GM12878 (cell line): ENCODE results near the gene ATP8A1. TPM values are rescaled to one million over a fixed set of nuclear protein-coding genes. Genes with fewer than 3 reads are reported as not detected.

Experiments used
- ATAC-seq: fragments of 200-7000 bp; cut with Tn5 transposase; 3 replicates; pipeline ENCODE4 v1.9.1; 2020; ENCODE audit warnings: mild to moderate bottlenecking, moderate library complexity
- BruUV-seq: library from RNA; stranded (reverse); fragments of 400-500 nt; replicated peaks from 2 replicates; lab custom pipeline; 2021; lab: Mats Ljungman, UMichigan
- CTCF ChIA-PET: fragments of 300-600 bp; sonication (Branson Sonifier 250); formaldehyde crosslinking; extraction: SDS; loops from one replicate; lab custom pipeline; 2021; ENCODE audit warnings: inconsistent platforms; lab: Yijun Ruan, JAX
- POLR2A ChIA-PET: fragments of 350-600 bp; formaldehyde crosslinking; extraction: SDS; loops from one replicate; lab custom pipeline; 2021; ENCODE audit warnings: inconsistent platforms; lab: Charles Lee
- RAD21 ChIA-PET: fragments of 300-600 bp; sonication (Branson Sonifier 250); formaldehyde crosslinking; loops from one replicate; lab custom pipeline; 2023; ENCODE audit warnings: antibody characterized with exemption; ENCODE audit not compliant: unreplicated experiment; lab: Charles Lee
- SMC1A ChIA-PET: fragments of 300-600 bp; sonication (Branson Sonifier 250); formaldehyde crosslinking; loops from one replicate; lab custom pipeline; 2023; ENCODE audit not compliant: unreplicated experiment, uncharacterized antibody; lab: Charles Lee
- DNase-seq: peaks from one replicate; pipeline ENCODE4 v3.0.0-alpha.2; 2011; ENCODE audit warnings: low read depth, low spot score
- FAIRE-seq: peaks from 3 replicates; lab custom pipeline; 2011; peaks lifted over from hg19 to GRCh38; lab: Jason Lieb, UNC
- H2AFZ ChIP-seq: 2 replicates; pipeline ENCODE4 v1.6.0; 2011; ENCODE audit warnings: low read depth, low read length, control low read depth; ENCODE audit not compliant: control insufficient read depth
- H3K27ac ChIP-seq: 2 replicates; pipeline ENCODE4 v1.5.1; 2011; ENCODE audit warnings: control low read depth; ENCODE audit not compliant: control insufficient read depth, insufficient read depth
- H3K27me3 ChIP-seq, 2 experiments: replicated peaks in 1 of 2; 2 replicates each; pipeline versions ENCODE4 v1.6.0 to v1.6.1; 2011; ENCODE audit warnings: low read length in 1 of 2; ENCODE audit not compliant: control insufficient read depth in 2 of 2, insufficient read depth in 2 of 2
- H3K36me3 ChIP-seq, 2 experiments: 2 replicates each; pipeline ENCODE4 v1.5.1; 2011; ENCODE audit warnings: low read length in 1 of 2; ENCODE audit not compliant: control insufficient read depth in 2 of 2, insufficient read depth in 2 of 2
- H3K4me1 ChIP-seq: 2 replicates; pipeline ENCODE4 v1.6.1; 2011; ENCODE audit warnings: mild to moderate bottlenecking, low read length, moderate library complexity, mixed read lengths; ENCODE audit not compliant: control insufficient read depth, insufficient read depth
- H3K4me2 ChIP-seq: 2 replicates; pipeline ENCODE4 v1.6.0; 2011; ENCODE audit warnings: control low read depth; ENCODE audit not compliant: control insufficient read depth, insufficient read depth
- H3K4me3 ChIP-seq: fragments of 200-600 bp; sonication (generic); 2 replicates; pipeline ENCODE4 v1.5.1; 2016
- H3K79me2 ChIP-seq: 2 replicates; pipeline ENCODE4 v1.6.0; 2011; ENCODE audit warnings: low read length; ENCODE audit not compliant: control insufficient read depth, insufficient read depth
- H3K9ac ChIP-seq: 2 replicates; pipeline ENCODE4 v1.8.0; 2011; ENCODE audit warnings: low read length, control low read depth, mixed read lengths; ENCODE audit not compliant: control insufficient read depth, insufficient read depth
- H3K9me3 ChIP-seq: replicated peaks from 3 replicates; pipeline ENCODE4 v1.5.1; 2011; ENCODE audit warnings: mild to moderate bottlenecking, low read length; ENCODE audit not compliant: control insufficient read depth, insufficient read depth
- H4K20me1 ChIP-seq: 2 replicates; pipeline ENCODE4 v1.6.0; 2011; ENCODE audit not compliant: control insufficient read depth, insufficient read depth
- ATF7 ChIP-seq: fragments of 450-650 bp; IDR thresholded peaks from 2 replicates; pipeline ENCODE4 v1.6.1; 2016; ENCODE audit warnings: low read depth, mild to moderate bottlenecking
- EED ChIP-seq: sonication (generic); IDR thresholded peaks from 2 replicates; pipeline ENCODE4 v1.6.1; 2016; ENCODE audit warnings: antibody characterized with exemption, low read depth
- FOXK2 ChIP-seq: fragments of 450-650 bp; IDR thresholded peaks from 2 replicates; pipeline ENCODE4 v1.6.1; 2017; ENCODE audit warnings: mild to moderate bottlenecking, moderate library complexity
- HDGF ChIP-seq: fragments of 450-650 bp; IDR thresholded peaks from 2 replicates; pipeline ENCODE4 v1.6.1; 2016; ENCODE audit warnings: antibody characterized with exemption
- RB1 ChIP-seq: fragments of 450-650 bp; formaldehyde crosslinking; IDR thresholded peaks from 2 replicates; pipeline ENCODE4 v1.6.1; 2017; ENCODE audit warnings: mild to moderate bottlenecking, borderline replicate concordance
- SREBF1 ChIP-seq: IDR thresholded peaks from 2 replicates; pipeline ENCODE4 v1.6.1; 2012; ENCODE audit warnings: mild to moderate bottlenecking, low read length
- ZBTB33 ChIP-seq: fragments of 450-650 bp; IDR thresholded peaks from 2 replicates; pipeline ENCODE4 v1.6.1; 2017; ENCODE audit warnings: mild to moderate bottlenecking
- WGBS: methylation state at CpG from one replicate; pipeline ENCODE4 v1.1.6; 2016; ENCODE audit warnings: low lambda C conversion rate; ENCODE audit not compliant: insufficient replicate concordance, insufficient coverage; ENCODE audit errors: missing lambda C conversion rate; 5-methylcytosine and 5-hydroxymethylcytosine counted together
- in situ Hi-C: fragments of 300-500 bp; cut with MboI; formaldehyde crosslinking; loops from 9 replicates; pipeline ENCODE4 v1.14.3; 2018; ENCODE audit warnings: mixed read lengths
- intact Hi-C: fragments of 100-400 bp; cut with micrococcal nuclease; formaldehyde crosslinking; loops from one replicate; pipeline ENCODE4 v1.14.2; 2022; ENCODE audit not compliant: unreplicated experiment
- polyA plus RNA-seq, 11 experiments: library from polyadenylated mRNA; depleted of rRNA in 4 of 11; unstranded in 6 of 11; stranded (reverse) in 5 of 11; fragments of >200 nt; fragmentation: Nextera tagmentation in 4 of 11; fragmentation: Illumina TruSeq in 1 of 11; extraction: Ambion mirVana in 4 of 11; extraction: Trizol in 1 of 11; gene quantifications; 1 replicate in 1 of 11; 2 replicates in 10 of 11; pipeline versions ENCODE4 v1.2.1 to v1.2.3, GENCODE V29; 2011 to 2016; ENCODE audit warnings: inconsistent platforms in 2 of 11, missing spikeins in 2 of 11, low read depth in 1 of 11
- total RNA-seq, 4 experiments: library from RNA; depleted of rRNA in 3 of 4; stranded (reverse); fragments of >200 nt in 3 of 4; fragmentation: Illumina TruSeq in 1 of 4; extraction: Trizol in 1 of 4; gene quantifications; 2 replicates each; pipeline versions ENCODE4 v1.2.1 to v1.2.3, GENCODE V29; 2013 to 2021
- TF ChIP-seq, protein P1 (sequence below): IDR thresholded peaks from 2 replicates; pipeline ENCODE4 v1.6.1; 2012; ENCODE audit warnings: low read depth, low read length, improper control_type of control experiment

ATP8A1 gene
- total and polyA plus RNA-seq, 10 of the 15 experiments (the other 5 are each of a cell fraction or from before 2014, with no cell fraction given), result 9.0 to 116 (median 37.3) TPM

DNA sequence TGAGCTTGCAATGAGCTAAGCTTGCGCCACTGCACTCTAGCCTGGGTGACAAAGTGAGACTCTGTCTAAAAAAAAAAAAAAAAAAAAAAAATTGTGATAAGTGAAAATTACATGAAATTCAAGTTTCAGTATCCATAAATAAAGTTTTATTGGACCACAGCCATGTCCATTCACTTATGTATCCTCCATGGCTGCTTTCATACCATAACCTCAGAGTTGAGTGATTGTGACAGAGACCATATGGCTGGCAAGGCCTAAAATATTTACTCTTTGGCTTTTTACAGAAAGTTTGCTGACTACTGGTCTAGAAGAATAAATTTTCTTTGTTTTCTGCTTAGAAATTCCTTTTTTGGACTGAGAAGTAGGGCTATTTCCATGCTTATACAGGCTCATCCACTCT lies 271.4 kb downstream of the ATP8A1 start:
- in situ Hi-C loops (no loop called here), intact Hi-C loops (no loop called here)
- DNase-seq, result no peak
- Histone ChIP-seq H2AFZ (no peak overlapping the region), H3K27ac (no peak overlapping the region), H4K20me1 (no peaks in the 10 kb centered on the region), H3K4me3 (no peak overlapping the region), H3K9me3 (no peaks in the 10 kb centered on the region; the same call in 2 of the 3 replicates), H3K4me1 (peaks cover 2% of the 10 kb centered on the region; the same call in 1 of the 2 replicates), H3K4me2 (no peak overlapping the region), H3K9ac (no peak overlapping the region), H3K36me3 (no peaks in the 10 kb centered on the region), H3K27me3 (no peaks in the 10 kb centered on the region), H3K79me2 (no peaks in the 10 kb centered on the region)
- ChIA-PET CTCF (interaction anchor here (2.2 kb wide), 1 partner anchor 14 kb away, joined by 7 read pairs; no protein-coding TSS in a partner anchor), RAD21 (interaction anchor here (1.4 kb wide), 1 partner anchor 134 kb away, joined by 3 read pairs; no protein-coding TSS in a partner anchor), POLR2A (no interaction called here), SMC1A (interaction anchor here (1.0 kb wide), 1 partner anchor 11 kb away, joined by 3 read pairs; no protein-coding TSS in a partner anchor)
- ATAC-seq, result no peak
- 100% methylated on average over 1 of the region's 1 CpG for WGBS
- BruUV-seq, result no TSS peak
- no peak for TF ChIP-seq ATF7
- no peak for TF ChIP-seq ZBTB33
- TF ChIP-seq RB1, result no peak
- TF ChIP-seq SREBF1, result no peak
- TF ChIP-seq EED, result no peak
- TF ChIP-seq HDGF, result no peak
- TF ChIP-seq, protein P1, sequence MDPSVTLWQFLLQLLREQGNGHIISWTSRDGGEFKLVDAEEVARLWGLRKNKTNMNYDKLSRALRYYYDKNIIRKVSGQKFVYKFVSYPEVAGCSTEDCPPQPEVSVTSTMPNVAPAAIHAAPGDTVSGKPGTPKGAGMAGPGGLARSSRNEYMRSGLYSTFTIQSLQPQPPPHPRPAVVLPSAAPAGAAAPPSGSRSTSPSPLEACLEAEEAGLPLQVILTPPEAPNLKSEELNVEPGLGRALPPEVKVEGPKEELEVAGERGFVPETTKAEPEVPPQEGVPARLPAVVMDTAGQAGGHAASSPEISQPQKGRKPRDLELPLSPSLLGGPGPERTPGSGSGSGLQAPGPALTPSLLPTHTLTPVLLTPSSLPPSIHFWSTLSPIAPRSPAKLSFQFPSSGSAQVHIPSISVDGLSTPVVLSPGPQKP, result no peak
- TF ChIP-seq FOXK2, result no peak
- no peak for FAIRE-seq
